T-helper 2 cell (primary cell): ENCODE results near the gene AGAP9.
"Not testable (repeated sequence)": the region's sequence is repeated elsewhere in the genome, so short reads cannot be mapped to it uniquely, and the experiment has no call there.

Experiments used
- DNase-seq, 5 experiments: peaks; one replicate each; pipeline versions ENCODE4 v3.0.0 to v3.0.0-alpha.2; 2012 to 2022

Gene AGAP9

DNA sequence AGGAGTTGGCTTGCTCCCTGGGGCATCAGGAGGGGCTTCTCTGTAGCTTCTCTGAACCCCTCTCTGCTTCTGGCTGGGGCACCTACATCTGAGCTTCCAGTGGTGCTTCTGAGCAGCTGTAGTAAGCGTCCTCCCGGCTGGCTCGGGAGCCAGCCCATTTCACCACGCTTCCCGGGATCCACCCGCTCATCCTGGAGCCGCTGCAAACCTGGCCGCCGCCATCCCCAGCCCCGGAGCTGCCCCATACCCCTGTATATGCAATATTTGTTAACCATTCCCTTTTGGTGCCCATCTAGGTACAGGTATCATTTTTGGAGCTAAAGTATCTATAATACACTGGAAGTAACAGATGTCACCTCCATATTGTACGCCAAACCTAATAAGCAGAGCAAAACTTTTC is 38.7 kb downstream of the AGAP9 start:
- DNase-seq = not testable (repeated sequence)

DNA sequence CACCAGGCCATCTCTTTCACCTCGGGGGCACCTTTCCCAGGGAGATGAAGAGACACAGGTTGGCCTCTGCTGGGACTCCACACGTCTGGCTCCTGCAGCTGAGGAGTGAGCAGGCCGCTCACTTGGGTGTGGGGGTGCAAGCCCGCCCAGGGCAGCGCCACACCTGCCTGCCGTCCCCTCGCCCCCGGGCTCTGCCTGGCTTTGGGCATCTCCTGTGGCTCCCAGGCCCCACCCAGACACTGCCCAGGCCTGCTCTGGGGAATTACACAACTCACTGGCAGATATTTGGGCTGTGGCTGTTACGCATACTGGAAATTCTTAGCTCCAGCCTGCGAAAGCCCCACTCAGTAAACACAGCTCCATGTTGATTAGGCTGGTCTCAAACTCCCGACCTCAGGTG is 39.5 kb downstream of the AGAP9 start, which contains the start of gene ANXA8:
TSS of gene ANXA8 (minus strand) at position 193 of the 400 bp plus-strand sequence. CDS start at position 11, 182 bp downstream.
- DNase-seq = not testable (repeated sequence)

DNA sequence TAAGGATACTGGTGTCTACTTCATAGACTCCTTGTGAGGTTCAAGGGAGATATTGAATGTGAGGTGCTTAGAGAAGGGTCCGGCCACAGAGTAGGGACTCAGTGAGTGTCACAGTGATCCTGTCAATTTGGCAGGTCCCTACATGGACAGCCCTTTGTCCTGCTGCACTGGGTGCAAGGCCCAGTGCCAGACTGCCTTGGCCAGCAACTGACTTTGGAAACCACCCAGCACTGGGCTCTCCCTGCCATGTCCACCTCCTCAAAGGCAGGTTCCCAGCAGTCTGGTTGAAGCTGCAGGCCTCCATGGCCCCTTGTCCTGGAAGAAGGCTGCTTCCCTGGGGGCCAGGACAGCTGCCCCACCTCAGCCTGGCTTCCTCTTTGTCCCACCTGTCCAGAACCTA is 41.1 kb downstream of the AGAP9 start:
- DNase-seq = not testable (repeated sequence)

DNA sequence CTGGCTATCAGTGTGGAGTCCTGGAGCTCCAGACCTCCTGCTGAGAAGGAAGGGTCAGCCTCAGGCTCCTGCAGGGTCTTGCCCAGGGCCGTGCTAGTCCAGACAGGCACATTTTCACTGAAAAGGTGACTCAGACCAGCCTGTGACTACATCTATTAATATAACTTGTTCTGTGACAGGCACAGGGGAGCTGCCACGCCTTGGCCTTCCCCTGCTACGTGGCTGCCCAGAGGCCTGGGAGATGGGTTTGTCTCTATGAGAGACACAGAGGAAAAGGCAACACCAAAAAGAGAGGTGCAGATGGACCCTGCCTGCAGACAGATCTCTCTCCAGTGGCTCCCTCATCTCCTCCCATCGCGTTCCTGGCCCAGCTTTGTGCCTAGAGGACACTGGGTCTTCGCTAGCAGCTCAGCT is 41.7 kb downstream of the AGAP9 start:
- not testable (repeated sequence) for DNase-seq

DNA sequence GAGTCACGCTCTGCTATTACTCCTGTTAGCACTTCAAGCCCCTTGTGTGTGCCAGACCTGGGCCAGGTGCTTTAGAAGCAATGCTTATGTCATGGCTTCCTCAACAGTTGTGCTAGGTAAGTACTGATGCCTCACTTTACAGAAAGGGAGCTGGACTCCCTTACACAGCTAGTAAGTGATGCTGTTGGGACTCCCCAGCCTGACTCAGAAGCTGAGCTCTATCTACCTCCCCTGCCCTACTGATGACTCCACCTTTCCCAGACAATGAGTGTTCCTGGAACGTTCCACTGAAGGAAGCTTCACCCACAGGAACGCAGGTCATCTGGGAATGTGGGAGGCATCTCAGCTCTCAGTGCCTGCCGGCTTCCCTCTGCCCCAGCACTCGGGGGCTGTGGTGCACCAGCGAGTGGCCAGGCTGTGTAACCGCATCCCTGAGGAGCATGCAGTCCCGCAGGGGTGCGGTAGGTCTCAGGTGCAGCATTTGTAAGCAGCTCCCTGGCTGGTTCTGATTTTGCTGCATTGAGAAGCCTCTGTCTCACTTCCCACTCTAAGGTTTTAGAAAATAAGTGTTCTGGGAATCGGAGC is 42.2 kb downstream of the AGAP9 start:
- DNase-seq = not testable (repeated sequence)

DNA sequence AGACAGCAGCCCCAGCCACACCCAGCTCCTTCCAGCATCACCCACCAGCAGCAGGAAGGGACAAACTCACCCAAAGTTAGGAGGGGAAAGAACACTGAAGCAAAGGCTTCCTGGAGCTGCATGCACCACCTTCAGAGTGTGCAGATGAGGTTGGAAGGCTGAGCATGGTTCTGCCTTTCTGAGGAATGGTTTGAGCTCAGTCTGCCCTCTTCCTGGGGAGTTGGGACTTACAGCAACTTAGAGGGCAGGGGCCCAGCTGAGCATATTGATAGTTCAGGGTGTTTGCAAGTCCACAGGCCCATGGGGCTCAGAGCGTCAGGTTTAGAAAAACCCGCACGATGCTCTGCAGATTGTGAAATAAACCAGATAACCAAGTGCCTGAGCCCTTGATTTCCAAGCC is 43.3 kb downstream of the AGAP9 start:
- DNase-seq = not testable (repeated sequence)

DNA sequence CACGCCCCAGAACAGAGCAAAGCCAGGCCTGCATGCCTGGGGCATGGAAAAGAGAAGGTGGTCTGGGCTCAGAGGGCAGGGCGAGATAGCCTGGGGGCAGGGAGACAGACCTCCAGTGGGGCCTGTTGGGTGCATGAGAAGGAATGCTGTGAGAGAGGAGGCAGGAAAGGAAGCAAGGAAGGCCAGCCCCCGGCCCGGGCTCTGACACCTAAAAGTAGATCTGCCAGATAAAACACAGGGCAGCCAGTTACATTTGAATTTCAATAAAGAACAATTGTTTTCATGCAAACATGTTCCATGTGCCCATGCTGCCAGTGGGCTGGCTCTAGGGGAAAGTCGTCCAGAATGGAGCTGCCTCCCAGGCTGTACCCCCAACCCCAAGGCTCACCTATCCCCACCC is 45.3 kb downstream of the AGAP9 start:
- DNase-seq = not testable (repeated sequence)

DNA sequence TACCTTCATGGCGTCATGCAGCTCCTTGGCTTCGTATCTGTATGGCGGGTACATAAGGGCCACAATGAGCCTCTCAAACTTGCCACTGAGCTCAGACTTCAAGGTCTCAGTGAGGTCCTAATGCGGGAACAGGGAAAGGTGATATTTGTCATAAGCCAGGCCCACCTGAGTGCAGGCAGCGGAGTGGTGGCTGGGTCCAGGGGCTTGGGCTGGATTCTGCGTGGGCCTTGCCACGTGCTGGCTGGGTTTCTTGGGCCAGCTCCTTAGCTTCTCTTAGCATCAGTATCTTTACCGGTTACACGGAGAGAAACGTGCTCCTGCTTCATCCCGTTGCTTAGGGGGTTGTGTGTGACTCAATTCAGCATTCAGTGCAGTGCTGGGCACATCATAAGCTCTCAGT is 46.4 kb downstream of the AGAP9 start:
- not testable (repeated sequence) for DNase-seq

DNA sequence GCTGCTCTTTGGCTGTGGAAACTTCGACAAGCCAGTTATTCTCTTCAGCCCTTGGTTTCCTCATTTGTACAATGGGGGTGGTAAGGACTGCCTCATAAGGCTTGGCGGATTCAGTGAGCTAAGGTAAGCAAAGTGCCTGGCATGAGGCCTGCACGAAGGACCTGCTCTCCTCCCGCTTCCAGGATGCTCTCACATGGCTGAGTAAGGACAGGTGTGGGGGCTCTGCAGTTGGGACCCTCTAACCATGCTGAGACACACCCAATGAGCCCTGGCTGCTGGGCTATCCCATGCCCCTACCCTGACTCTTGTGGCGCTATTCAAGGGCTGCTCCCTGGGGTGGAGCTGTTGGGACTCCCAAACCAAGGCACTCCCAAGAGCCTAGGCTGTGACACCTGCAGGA is 48.3 kb downstream of the AGAP9 start:
- not testable (repeated sequence) for DNase-seq

DNA sequence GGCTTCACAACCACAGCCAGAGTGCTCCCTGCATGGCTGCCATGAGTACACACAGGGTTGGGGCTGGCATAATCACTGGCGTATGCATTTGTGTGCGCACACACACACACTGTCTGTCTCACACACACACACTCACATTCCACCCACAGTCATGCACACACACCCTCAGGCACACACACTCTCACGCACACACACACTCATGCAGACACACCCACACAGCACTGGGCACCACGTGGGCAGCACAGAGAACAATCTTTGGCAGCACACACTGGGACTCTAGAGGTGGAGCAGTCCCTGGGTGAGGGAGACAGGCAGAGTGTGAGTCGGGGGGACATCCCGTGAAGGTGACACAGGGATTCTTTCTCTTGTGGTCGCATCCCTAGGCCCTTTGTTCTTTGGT is 49.9 kb downstream of the AGAP9 start:
- not testable (repeated sequence) for DNase-seq

DNA sequence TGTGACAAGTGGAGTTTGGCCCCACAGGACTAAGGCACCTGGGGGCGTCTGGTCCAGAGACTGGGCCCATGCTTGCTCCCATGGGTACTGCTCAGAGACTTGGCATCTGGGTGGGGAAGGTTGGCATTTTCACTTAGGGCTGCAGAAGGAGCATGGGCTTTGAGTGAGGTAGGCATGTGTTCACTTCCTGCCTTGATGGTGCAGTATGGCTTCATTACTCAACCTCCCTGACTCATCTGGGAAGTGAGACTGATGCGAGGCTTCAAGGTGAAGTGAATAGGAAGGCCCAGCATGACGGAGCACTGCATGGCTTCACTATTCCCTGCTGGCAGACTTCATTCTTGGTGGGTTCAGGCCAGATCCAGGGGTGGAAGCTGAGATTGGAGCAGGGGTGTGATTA is 50.8 kb downstream of the AGAP9 start:
- DNase-seq = not testable (repeated sequence)

DNA sequence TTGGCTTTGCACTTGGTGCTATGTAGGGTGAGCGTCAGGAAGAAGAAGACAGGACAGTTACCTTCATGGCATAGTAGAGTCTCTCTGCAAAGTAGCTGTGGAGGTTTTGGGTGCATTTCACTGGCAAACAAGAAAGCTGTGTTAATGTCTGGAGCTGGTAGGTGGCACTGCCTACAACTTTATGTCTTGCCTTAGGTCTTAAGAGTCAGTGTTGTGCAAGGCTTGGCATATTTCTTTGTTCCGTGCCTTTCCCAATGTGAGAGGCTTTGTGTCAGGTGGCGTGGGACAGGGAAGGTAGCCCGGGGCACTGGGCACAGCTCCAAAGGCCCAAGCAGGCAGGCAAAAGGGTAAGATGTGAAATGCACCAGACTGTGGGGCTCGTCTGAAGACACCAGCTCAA is 51.4 kb downstream of the AGAP9 start:
- not testable (repeated sequence) for DNase-seq

DNA sequence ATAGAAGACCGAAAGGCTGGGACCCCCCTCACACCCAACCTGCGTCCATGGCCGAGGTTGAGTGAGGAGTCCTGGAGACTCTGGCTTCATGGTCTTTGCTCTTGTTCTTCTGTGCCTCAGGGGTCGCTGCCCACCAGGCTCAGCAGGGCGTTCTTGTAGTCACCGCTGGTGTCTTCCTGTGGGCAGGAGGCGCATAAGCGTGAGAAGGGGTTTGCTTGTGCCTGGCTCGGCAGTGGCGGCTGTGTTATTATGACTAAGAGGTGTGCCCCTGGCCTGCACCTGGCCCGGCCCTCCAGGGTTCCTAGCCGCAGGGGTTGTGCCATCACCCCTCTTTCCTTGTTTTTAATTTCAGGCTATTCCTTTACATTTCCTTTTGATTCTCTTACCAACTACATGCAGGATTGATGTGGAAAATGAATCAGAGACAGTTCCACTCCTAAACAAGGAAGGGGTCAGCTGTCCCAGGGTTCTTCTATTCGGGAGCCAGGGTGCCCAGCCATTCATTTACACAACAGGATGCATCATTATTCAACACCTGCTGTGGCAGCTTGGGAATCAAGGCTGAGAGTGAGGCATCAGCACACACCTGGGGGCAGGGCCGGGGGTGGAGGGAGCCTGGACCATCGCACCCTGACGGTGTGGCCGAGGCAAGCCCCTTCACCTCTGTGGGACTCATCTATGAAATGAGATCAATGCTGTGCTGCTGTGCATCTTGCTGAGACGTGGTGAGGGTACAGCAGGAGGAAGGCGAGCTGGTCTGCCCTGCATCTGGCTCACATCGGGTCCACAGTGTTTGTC is 54.5 kb downstream of the AGAP9 start:
- not testable (repeated sequence) for DNase-seq

DNA sequence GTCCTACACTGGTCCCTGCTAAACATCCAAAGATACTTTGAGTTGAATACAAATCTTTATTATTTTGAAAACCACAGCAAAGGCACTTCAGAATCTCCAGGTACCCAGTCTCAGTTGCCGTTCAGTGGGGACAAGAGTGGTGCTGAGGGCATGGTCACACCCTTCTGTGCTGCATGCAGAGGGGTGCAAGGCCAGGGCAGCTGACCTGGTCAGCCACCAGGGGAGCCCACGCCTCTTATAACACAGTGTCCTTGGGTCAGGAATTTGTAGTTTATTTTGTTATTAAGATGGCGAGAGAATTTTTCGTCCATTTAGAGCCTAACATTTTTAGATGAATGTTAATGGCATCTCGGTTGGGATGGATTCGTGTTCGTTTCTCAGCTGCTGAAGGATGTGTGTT is 55.5 kb downstream of the AGAP9 start:
- DNase-seq = not testable (repeated sequence)

DNA sequence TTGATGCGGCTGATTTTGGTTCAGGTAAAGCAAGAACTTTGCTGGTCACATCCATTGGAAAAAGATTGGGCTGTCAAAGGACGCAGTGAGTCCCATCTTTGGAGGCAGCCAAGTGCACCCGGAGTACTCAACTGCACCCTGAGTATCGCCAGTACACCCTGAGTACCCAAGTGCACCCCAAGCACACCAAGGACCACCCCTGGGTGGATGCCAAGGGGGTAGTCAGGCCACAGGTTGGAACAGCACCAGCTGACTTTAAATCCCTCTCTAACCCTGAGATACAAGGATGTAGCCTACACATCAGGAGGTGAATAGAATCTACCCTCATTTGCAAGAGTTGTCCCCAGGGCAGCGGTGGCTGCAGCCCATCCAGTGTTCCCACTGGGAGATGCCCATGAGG is 56.0 kb downstream of the AGAP9 start:
- not testable (repeated sequence) for DNase-seq

DNA sequence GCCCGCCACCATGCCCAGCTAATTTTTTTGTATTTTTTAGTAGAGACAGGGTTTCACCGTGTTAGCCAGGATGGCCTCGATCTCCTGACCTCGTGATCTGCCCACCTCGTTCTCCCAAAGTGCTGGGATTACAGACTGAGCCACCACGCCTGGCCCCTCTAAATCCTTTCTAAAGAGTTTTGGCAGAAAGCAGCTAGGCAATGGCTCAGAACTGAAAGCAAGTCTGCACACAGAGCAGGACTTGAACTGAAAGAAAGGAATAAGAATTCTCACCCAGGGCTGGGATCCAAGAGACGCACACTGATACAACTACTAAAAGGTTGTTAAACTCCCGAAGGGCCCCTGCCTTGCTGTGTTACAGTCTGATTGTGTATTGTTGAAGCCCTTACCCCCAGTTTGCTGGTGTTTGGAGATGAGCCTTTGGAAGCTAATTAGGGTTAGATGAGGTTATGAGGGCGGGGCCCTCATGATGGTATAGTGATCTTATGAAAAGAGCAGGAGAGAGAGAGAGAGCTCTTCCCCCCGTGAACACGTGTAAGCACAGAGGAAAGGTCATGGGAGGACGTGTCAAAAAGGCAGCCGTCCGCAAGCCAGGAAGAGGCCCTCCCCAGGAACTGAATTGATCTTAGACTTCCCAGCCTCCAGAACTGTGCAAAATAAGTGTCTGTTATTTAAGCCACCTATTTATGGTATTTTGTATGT is 58.1 kb downstream of the AGAP9 start:
- DNase-seq = not testable (repeated sequence)

DNA sequence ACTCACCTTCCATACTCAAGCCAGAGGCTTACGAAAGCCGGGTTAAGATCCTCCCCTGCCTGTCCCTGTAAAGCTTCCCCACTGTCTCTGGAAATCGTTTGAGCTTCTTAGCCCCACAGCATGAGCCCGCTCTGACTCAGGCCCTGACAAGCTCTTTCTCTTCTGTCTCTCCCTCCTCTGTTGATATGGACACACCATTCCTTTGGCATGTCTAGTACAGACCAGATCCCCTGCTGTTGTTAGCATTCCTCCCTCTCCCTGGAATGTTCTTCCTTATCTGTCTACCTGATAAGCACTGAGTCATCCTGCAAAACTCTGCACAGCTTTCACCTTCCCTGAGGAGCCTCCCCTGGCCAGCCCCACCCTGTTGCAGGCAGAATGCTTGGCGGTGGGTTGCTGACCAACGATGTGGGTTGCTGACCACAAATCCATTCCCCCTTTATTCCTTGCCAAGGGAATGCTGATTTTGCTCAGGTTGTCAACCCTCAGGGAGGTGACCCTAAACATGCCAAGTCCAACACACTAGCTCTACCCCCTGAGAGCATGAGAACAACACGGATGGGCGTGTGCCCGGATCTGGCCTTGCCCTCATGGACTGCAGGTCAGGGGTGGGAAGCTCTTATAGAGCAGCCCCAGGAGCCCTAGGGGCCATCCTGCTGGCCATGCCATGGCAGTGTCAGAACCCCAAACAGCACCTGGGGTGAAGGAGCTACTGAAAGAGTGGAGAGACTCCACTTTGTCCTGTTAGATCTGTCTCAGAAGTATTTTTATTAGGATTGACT is 60.7 kb downstream of the AGAP9 start:
- DNase-seq = not testable (repeated sequence)

DNA sequence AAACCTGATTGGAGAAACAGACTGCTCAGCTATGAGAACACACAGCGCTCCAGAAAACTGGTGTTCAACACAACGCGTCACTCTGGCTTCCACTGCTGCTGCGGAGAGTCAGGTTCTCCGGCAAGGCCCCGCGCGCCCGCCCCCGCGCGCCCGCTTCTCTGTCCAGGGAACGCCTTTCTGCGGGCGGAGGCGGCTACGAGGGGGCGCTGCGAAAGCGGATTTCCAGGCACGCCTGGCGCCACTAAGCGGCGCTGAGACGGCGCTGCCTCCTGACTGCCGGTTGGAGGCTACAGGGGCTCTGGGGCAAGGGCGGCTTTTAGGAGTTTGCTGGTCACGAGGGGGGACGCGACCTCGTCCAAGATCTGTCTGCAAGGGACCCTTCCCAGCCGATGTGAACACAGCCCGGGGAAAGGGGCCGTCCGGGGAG is 62.2 kb downstream of the AGAP9 start:
- peak in 1 of 5 experiments; percentile 81 for DNase-seq

DNA sequence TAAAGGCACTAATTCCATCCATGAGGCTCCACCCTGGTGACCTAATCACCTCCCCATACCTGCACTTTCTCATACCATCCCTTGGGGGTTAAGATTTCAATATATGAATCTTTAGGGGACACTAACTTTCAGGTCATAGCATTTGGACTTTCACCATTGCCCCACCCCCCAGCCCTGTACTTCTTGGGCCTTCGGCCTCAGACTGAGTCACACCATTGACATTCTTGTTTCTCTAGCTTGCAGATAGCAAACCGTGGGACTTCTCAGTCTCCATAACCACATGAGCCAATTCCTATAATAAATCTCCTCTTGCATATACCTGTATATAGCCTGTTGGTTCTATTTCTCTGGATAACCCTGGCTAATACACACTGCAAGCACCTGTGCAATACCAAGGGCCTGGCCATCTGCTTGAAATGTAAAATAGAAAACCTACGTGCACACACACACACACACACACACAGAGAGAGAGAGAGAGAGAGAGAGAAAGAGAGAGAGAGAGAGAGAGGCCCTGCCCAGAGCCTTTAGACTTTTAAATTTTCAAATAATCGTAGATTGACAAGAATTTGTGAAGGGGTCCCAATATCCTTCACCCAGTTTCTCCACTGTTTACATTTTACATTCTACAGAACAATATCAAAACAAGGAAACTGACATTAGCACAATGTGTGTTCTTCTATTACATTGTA is 64.8 kb downstream of the AGAP9 start:
- no peak for DNase-seq

DNA sequence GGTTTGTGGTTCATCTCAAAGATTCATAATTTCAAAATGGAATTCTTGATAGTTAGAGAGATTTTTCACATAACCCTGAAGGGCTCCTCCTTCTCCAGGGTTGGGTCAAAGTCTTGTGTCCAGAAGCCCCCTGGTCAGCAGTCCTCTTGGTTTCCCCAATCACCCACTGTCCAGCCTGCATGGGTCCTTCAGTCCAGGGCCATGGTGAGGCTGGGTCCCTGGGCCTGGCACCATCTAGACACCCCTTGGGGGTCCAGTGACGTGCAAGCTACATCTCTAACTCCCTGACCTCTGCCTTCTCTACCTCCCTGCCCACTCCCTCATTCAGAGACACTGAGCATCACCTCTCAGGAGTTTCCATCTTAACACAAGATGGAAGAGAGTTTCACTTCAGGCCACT is 65.6 kb downstream of the AGAP9 start:
- no peak for DNase-seq

DNA sequence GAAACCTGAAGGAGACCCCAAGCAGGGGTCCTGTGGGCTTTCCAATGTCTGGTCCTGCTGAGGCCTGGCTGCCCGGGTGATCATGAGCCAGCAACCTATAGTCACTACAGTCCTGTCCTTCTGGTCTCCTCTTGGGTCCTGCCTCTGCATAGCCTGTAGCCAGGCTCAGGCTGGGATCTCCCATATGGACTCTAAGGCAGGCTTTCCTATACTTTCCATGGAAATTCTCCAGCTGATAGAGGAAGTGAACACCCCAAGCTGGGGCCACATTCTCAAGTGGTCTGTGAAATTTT is 66.0 kb downstream of the AGAP9 start:
- DNase-seq = no peak

DNA sequence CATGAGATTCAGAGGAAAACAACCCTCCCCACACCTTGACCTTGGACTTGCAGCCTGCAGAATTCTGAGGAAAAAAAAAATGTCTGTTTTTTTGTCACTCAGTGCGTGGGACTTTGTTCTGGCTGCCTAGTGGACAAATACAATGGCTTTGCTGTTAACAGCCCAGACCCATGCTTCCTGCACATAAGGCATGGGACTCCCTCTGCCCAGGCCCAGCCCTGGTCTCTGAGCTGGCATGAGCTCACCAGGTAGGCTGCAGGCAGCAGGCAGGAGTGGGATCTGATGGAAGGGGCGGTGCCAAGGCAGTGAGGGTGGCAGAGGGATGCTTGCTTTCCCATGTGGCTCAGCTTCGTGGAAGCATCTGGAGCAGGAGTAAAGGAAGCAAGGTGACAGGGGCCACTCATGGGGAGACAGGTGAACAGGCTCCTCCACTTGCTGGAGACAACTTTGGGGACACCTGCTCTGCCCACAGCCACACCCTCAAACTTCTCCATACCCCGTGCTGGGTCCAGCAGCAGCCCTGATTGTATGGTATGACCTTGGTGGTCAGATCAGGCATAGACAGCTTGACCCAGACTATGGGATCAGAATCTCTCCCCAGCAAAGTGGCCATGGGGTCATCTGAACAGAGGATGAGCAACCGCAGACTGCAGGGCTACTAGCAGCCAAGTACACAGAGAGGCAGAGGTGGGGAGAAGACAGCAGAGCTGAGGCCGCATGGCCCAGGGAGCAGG is 66.5 kb downstream of the AGAP9 start:
- no peak for DNase-seq
